Calu3 (cell line): ENCODE results near the gene NEAT1. TPM values are rescaled to one million over a fixed set of nuclear protein-coding genes. Genes with fewer than 3 reads are reported as not detected.

Source experiments
- BruUV-seq: library from RNA; stranded (reverse); fragments of 400-500 nt; replicated peaks from 2 replicates; lab custom pipeline; 2021; lab: Mats Ljungman, UMichigan
- CTCF ChIA-PET: fragments of 300-600 bp; sonication (Branson Sonifier 250); formaldehyde crosslinking; loops from one replicate; lab custom pipeline; 2022; ENCODE audit warnings: antibody characterized with exemption; lab: Charles Lee
- DNase-seq: peaks from one replicate; pipeline ENCODE4 v3.0.0; 2022
- H3K27ac Mint-ChIP-seq: one replicate; pipeline ENCODE4 v1.8.0; 2022; ENCODE audit warnings: mixed read lengths; ENCODE audit not compliant: unreplicated experiment
- H3K27me3 Mint-ChIP-seq: one replicate; pipeline ENCODE4 v1.8.0; 2022; ENCODE audit warnings: mixed read lengths; ENCODE audit not compliant: unreplicated experiment
- H3K36me3 Mint-ChIP-seq: one replicate; pipeline ENCODE4 v1.8.0; 2022; ENCODE audit warnings: mild to moderate bottlenecking, moderate library complexity, mixed read lengths; ENCODE audit not compliant: insufficient read depth, unreplicated experiment
- H3K4me1 Mint-ChIP-seq: one replicate; pipeline ENCODE4 v1.8.0; 2022; ENCODE audit warnings: mild to moderate bottlenecking, low read depth, mixed read lengths; ENCODE audit not compliant: unreplicated experiment
- H3K4me3 Mint-ChIP-seq: one replicate; pipeline ENCODE4 v1.8.0; 2022; ENCODE audit warnings: mild to moderate bottlenecking, low read depth, moderate library complexity, mixed read lengths; ENCODE audit not compliant: unreplicated experiment
- H3K9me3 Mint-ChIP-seq: one replicate; pipeline ENCODE4 v1.8.0; 2022; ENCODE audit warnings: low read depth, mixed read lengths; ENCODE audit not compliant: unreplicated experiment
- CTCF ChIP-seq: fragments of 200-600 bp; IDR thresholded peaks from one replicate; pipeline ENCODE4 v1.8.0; 2022; ENCODE audit warnings: antibody characterized with exemption; ENCODE audit not compliant: unreplicated experiment
- intact Hi-C: fragments of 100-400 bp; cut with micrococcal nuclease; formaldehyde crosslinking; loops from one replicate; pipeline ENCODE4 v1.10.0; 2022; ENCODE audit not compliant: unreplicated experiment
- total RNA-seq: library from RNA; stranded (reverse); gene quantifications from 2 replicates; pipeline ENCODE4 v1.2.3, GENCODE V29; 2022

Gene NEAT1
- total RNA-seq, 1 experiment from 2014 or later: 605 TPM

GRCh38 chr11:65395961-65396530 lies 26.6 kb upstream of the NEAT1 start:
- intact Hi-C loops: no loop called here
- Mint-ChIP-seq H3K36me3 (peaks cover 62% of the 10 kb centered on the region), H3K27ac (no peak overlapping the region), H3K4me3 (no peak overlapping the region), H3K9me3 (no peaks in the 10 kb centered on the region), H3K27me3 (no peaks in the 10 kb centered on the region), H3K4me1 (peaks cover 2% of the 10 kb centered on the region)
- no peak for TF ChIP-seq CTCF
- BruUV-seq: no TSS peak
- no peak for DNase-seq
- CTCF ChIA-PET: no interaction called here

DNA sequence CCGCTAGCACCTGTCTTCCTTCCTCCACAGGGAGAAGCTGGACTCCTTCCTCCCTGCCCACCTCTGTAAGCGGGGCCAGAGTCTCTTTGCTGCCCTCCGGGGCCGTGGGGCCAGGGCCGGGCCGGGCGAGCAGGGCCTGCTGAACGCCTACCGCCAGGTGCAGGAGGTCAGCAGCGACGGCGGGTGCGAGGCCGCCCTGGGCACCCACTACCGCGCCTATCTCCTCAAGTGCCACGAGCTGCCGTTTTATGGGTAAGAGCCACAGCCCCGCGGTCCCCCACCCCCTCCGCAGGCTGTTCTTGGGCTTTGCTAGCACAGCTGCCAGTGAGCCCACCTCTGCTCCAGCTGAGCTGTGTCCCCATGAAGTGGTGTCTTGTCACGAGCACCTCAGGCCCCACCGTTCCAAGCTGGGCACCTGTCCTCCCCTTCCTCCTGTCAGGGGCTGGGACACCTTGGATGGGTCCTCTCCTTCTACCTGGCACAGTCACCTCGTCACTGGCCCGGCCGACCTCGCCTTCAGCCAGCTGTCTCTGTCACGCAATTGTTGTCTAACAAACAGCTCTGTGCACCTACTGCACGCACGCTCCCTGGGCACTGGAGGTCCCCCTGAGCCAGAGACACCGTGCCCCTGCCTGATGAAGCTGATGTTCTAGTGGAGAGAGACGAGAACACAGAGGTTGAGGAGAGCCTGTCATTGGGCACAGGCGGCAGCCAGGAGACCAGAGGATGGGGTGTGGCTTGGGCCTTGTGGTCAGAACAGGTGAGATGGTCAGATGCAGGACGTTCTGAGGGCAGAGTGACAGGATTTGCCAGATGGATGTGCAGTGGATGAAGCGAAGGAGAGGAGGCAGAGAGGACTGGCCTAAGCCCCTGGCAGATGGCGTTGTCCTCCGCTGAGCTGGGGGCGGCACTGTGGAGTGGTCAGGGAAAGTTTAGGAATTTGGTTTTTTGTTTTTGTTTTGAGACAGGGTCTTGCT lies 25.5 kb upstream of the NEAT1 start:
- H3K4me1 Mint-ChIP-seq: no peaks in the 10 kb centered on the region
- H3K27ac Mint-ChIP-seq: no peak overlapping the region
- peaks cover 60% of the 10 kb centered on the region for H3K36me3 Mint-ChIP-seq
- intact Hi-C loops: no loop called here
- no peaks in the 10 kb centered on the region for H3K9me3 Mint-ChIP-seq
- no peak for DNase-seq
- TF ChIP-seq CTCF: no peak
- CTCF ChIA-PET: no interaction called here
- no peak overlapping the region for H3K4me3 Mint-ChIP-seq
- BruUV-seq: no TSS peak
- H3K27me3 Mint-ChIP-seq: no peaks in the 10 kb centered on the region

GRCh38 chr11:65398362-65398910 lies 24.2 kb upstream of the NEAT1 start:
- Mint-ChIP-seq H3K27me3 (no peaks in the 10 kb centered on the region), H3K36me3 (peaks cover 59% of the 10 kb centered on the region)

More at GRCh38 chr11:65398362-65398910, 24.2 kb upstream of the NEAT1 start:
- intact Hi-C loops: no loop called here
- DNase-seq: no peak
- TF ChIP-seq CTCF: no peak
- Mint-ChIP-seq H3K27ac (no peak overlapping the region), H3K4me3 (no peak overlapping the region), H3K9me3 (no peaks in the 10 kb centered on the region), H3K4me1 (no peaks in the 10 kb centered on the region)
- BruUV-seq: no TSS peak
- CTCF ChIA-PET: interaction anchor here (0.6 kb wide), 2 partner anchors 216 to 1124 kb away, joined by 3 to 12 read pairs; no protein-coding TSS in a partner anchor
